ENCODE data around the gene HTR3E. TPM values are rescaled to one million over a fixed set of nuclear protein-coding genes. Genes with fewer than 3 reads are reported as not detected.

The HTR3E gene
- total RNA-seq, 1 experiment from 2014 or later = not detected

- Mint-ChIP-seq H3K27ac (peak overlapping the region; percentile 38; the same call in 1 of the 2 replicates), H3K4me1 (peaks cover 3% of the 10 kb centered on the region), H3K4me3 (no peak overlapping the region), H3K36me3 (peaks cover 30% of the 10 kb centered on the region), H3K9me3 (no peaks in the 10 kb centered on the region), H3K27me3 (ENCODE audit: low read depth) (no peaks in the 10 kb centered on the region)
- DNase-seq (ENCODE audit: low spot score) (no peak), ATAC-seq (no peak)
- TF ChIP-seq ARID4B (CRISPR knock-in tag; IDR thresholded peaks at IDR 0.05; ENCODE audit: borderline replicate concordance) (no peak), TEAD4 (CRISPR knock-in tag; IDR thresholded peaks at IDR 0.05) (no peak), TCF7 (CRISPR knock-in tag; IDR thresholded peaks at IDR 0.05; ENCODE audit: low read depth) (no peak), OVOL2 (CRISPR knock-in tag; IDR thresholded peaks at IDR 0.05; ENCODE audit: borderline replicate concordance) (no peak), E2F5 (CRISPR knock-in tag; IDR thresholded peaks at IDR 0.05) (no peak), CREM (CRISPR knock-in tag; IDR thresholded peaks at IDR 0.05) (no peak), IRF1 (CRISPR knock-in tag; IDR thresholded peaks at IDR 0.05) (no peak), TEAD1 (CRISPR knock-in tag; IDR thresholded peaks at IDR 0.05) (no peak), ZNF396 (CRISPR knock-in tag; IDR thresholded peaks at IDR 0.05; ENCODE audit: borderline replicate concordance) (no peak), ZBTB43 (CRISPR knock-in tag; IDR thresholded peaks at IDR 0.05) (no peak), CREB1 (CRISPR knock-in tag; IDR thresholded peaks at IDR 0.05) (no peak), GRHL2 (CRISPR knock-in tag; IDR thresholded peaks at IDR 0.05; ENCODE audit: insufficient replicate concordance, severe bottlenecking) (no peak), ETV6 (CRISPR knock-in tag; IDR thresholded peaks at IDR 0.05) (no peak), NR1H2 (CRISPR knock-in tag; IDR thresholded peaks at IDR 0.05) (no peak), MLX (CRISPR knock-in tag; IDR thresholded peaks at IDR 0.05) (no peak), ZNF121 (CRISPR knock-in tag; IDR thresholded peaks at IDR 0.05) (no peak), ESRRA (CRISPR knock-in tag; IDR thresholded peaks at IDR 0.05; ENCODE audit: borderline replicate concordance) (no peak), MXD4 (CRISPR knock-in tag; IDR thresholded peaks at IDR 0.05; ENCODE audit: borderline replicate concordance) (no peak)
- CTCF ChIA-PET = interaction anchor here (0.6 to 2.1 kb wide), 7 partner anchors 10 to 144 kb away, joined by 3 to 11 read pairs (median 5); partner anchors contain the start of gene DVL3
- POLR2A ChIA-PET = no interaction called here
Observed at GRCh38 chr3:184145751-184146270, 48.9 kb downstream of the HTR3E start.

GRCh38 chr3:184148076-184148475 lies 51.2 kb downstream of the HTR3E start:
- ATAC-seq (no peak), DNase-seq (ENCODE audit: low spot score) (no peak)
- Mint-ChIP-seq H3K4me1 (peaks cover 3% of the 10 kb centered on the region), H3K27me3 (ENCODE audit: low read depth) (no peaks in the 10 kb centered on the region), H3K4me3 (no peak overlapping the region), H3K9me3 (no peaks in the 10 kb centered on the region), H3K36me3 (peaks cover 8% of the 10 kb centered on the region), H3K27ac (no peak overlapping the region)
- ChIA-PET CTCF (interaction anchor here (1.1 to 1.3 kb wide), 2 partner anchors 13 to 93 kb away, joined by 3 read pairs; partner anchors contain the start of gene EIF2B5), POLR2A (interaction anchor here (0.5 kb wide), 1 partner anchor 38 kb away, joined by 3 read pairs; the partner anchor contains the start of gene ABCF3)
- TF ChIP-seq NFE2L1 (CRISPR knock-in tag; IDR thresholded peaks at IDR 0.05) (no peak), SP1 (CRISPR knock-in tag; conservative IDR thresholded peaks at IDR 0.05) (no peak), FOXJ3 (CRISPR knock-in tag; IDR thresholded peaks at IDR 0.05; ENCODE audit: borderline replicate concordance) (no peak), ZNF219 (CRISPR knock-in tag; IDR thresholded peaks at IDR 0.05; ENCODE audit: borderline replicate concordance) (no peak), ZNF396 (CRISPR knock-in tag; IDR thresholded peaks at IDR 0.05; ENCODE audit: borderline replicate concordance) (no peak), ZSCAN18 (CRISPR knock-in tag; IDR thresholded peaks at IDR 0.05) (no peak), E2F4 (CRISPR knock-in tag; IDR thresholded peaks at IDR 0.05; ENCODE audit: borderline replicate concordance, low read depth) (no peak), ZNF317 (CRISPR knock-in tag; IDR thresholded peaks at IDR 0.05; ENCODE audit: borderline replicate concordance, low read depth) (no peak)
